Caco-2 (cell line): ENCODE results near the gene GGACT. TPM values are rescaled to one million over a fixed set of nuclear protein-coding genes. Genes with fewer than 3 reads are reported as not detected.

Experiments used
- BruUV-seq: library from RNA; stranded (reverse); fragments of 400-500 nt; replicated peaks from 2 replicates; lab custom pipeline; 2021; lab: Mats Ljungman, UMichigan
- CTCF ChIA-PET: fragments of 300-600 bp; sonication (Branson Sonifier 250); formaldehyde crosslinking; loops from one replicate; lab custom pipeline; 2022; ENCODE audit warnings: antibody characterized with exemption; lab: Charles Lee
- POLR2A ChIA-PET: fragments of 300-600 bp; sonication (Branson Sonifier 250); formaldehyde crosslinking; loops from one replicate; lab custom pipeline; 2022; ENCODE audit warnings: antibody characterized with exemption; lab: Charles Lee
- DNase-seq, 2 experiments: peaks; one replicate each; pipeline versions ENCODE4 v3.0.0 to v3.0.0-alpha.2; 2020 to 2022
- H3K27me3 ChIP-seq: replicated peaks from 2 replicates; pipeline ENCODE4 v1.6.0; 2011; ENCODE audit warnings: low read length; ENCODE audit not compliant: control insufficient read depth, insufficient read depth
- H3K36me3 ChIP-seq: 2 replicates; pipeline ENCODE4 v1.5.1; 2011; ENCODE audit warnings: low read length; ENCODE audit not compliant: control insufficient read depth, insufficient read depth
- H3K4me1 ChIP-seq: fragments of 250-450 bp; sonication (Bioruptor Pico); 2 replicates; pipeline ENCODE4 v1.5.1; 2020; ENCODE audit warnings: mild to moderate bottlenecking
- H3K4me3 ChIP-seq: 2 replicates; pipeline ENCODE4 v1.5.1; 2011; ENCODE audit warnings: low read depth, mild to moderate bottlenecking, control low read depth, low read length
- H3K9me3 ChIP-seq: fragments of 250-450 bp; sonication (Bioruptor Pico); 2 replicates; pipeline ENCODE4 v1.5.1; 2020; ENCODE audit warnings: mild to moderate bottlenecking, moderate library complexity
- H3K27ac Mint-ChIP-seq: one replicate; pipeline ENCODE4 v1.8.0; 2022; ENCODE audit warnings: mixed read lengths; ENCODE audit not compliant: unreplicated experiment
- H3K27me3 Mint-ChIP-seq: one replicate; pipeline ENCODE4 v1.8.0; 2022; ENCODE audit warnings: mixed read lengths; ENCODE audit not compliant: insufficient read depth, unreplicated experiment
- H3K36me3 Mint-ChIP-seq: one replicate; pipeline ENCODE4 v1.8.0; 2022; ENCODE audit warnings: mild to moderate bottlenecking, mixed read lengths; ENCODE audit not compliant: insufficient read depth, unreplicated experiment
- H3K4me1 Mint-ChIP-seq: one replicate; pipeline ENCODE4 v1.8.0; 2022; ENCODE audit warnings: low read depth, mixed read lengths; ENCODE audit not compliant: unreplicated experiment
- H3K4me3 Mint-ChIP-seq: one replicate; pipeline ENCODE4 v1.8.0; 2022; ENCODE audit warnings: mild to moderate bottlenecking, moderate library complexity, mixed read lengths; ENCODE audit not compliant: unreplicated experiment
- H3K9me3 Mint-ChIP-seq: one replicate; pipeline ENCODE4 v1.8.0; 2022; ENCODE audit warnings: mixed read lengths; ENCODE audit not compliant: unreplicated experiment
- CTCF ChIP-seq, 2 experiments: fragments of 200-600 bp in 1 of 2; IDR thresholded peaks; 1 replicate in 1 of 2; 2 replicates in 1 of 2; pipeline versions ENCODE4 v1.5.1 to v1.8.0; 2011 to 2022; ENCODE audit warnings: antibody characterized with exemption in 1 of 2, control low read depth in 1 of 2, inconsistent platforms in 1 of 2, low read depth in 1 of 2, low read length in 1 of 2, mild to moderate bottlenecking in 1 of 2, moderate library complexity in 1 of 2; ENCODE audit not compliant: insufficient read depth in 1 of 2, severe bottlenecking in 1 of 2, unreplicated experiment in 1 of 2
- intact Hi-C: fragments of 100-400 bp; cut with micrococcal nuclease; formaldehyde crosslinking; loops from one replicate; pipeline ENCODE4 v1.10.0; 2022; ENCODE audit not compliant: unreplicated experiment
- total RNA-seq: library from RNA; stranded (reverse); gene quantifications from 2 replicates; pipeline ENCODE4 v1.2.3, GENCODE V29; 2022

Gene GGACT
- total RNA-seq, 1 experiment from 2014 or later = 3.6 TPM

GRCh38 chr13:100484702-100485101, 103.9 kb downstream of the GGACT start:
- no peaks in the 10 kb centered on the region for H3K27me3 Mint-ChIP-seq
- no peak for TF ChIP-seq CTCF (IDR thresholded peaks at IDR 0.05; ENCODE audit: insufficient read depth in 1 of 2, low read depth in 1 of 2, low read length in 1 of 2, severe bottlenecking in 1 of 2, unreplicated experiment in 1 of 2)
- no peaks in the 10 kb centered on the region for H3K27me3 ChIP-seq
- no peak overlapping the region for H3K4me3 Mint-ChIP-seq
- ChIA-PET CTCF (interaction anchor here (0.9 kb wide), 1 partner anchor 30 kb away, joined by 3 read pairs; no protein-coding TSS in a partner anchor), POLR2A (no interaction called here)
- no peaks in the 10 kb centered on the region for H3K9me3 Mint-ChIP-seq
- no peaks in the 10 kb centered on the region for H3K9me3 ChIP-seq
- H3K36me3 Mint-ChIP-seq = no peaks in the 10 kb centered on the region
- H3K27ac Mint-ChIP-seq = no peak overlapping the region
- no peaks in the 10 kb centered on the region for H3K36me3 ChIP-seq
- H3K4me1 Mint-ChIP-seq = no peaks in the 10 kb centered on the region
- no peak overlapping the region for H3K4me3 ChIP-seq
- BruUV-seq = no TSS peak
- no peaks in the 10 kb centered on the region for H3K4me1 ChIP-seq
- no peak for DNase-seq
- intact Hi-C loops = no loop called here

- ChIA-PET CTCF (interaction anchor here (0.9 kb wide), 1 partner anchor 31 kb away, joined by 3 read pairs; no protein-coding TSS in a partner anchor), POLR2A (no interaction called here)
- no peaks in the 10 kb centered on the region for H3K9me3 Mint-ChIP-seq
- no peak overlapping the region for H3K4me3 Mint-ChIP-seq
- Histone ChIP-seq H3K4me3 (no peak overlapping the region), H3K36me3 (no peaks in the 10 kb centered on the region), H3K27me3 (no peaks in the 10 kb centered on the region), H3K4me1 (no peaks in the 10 kb centered on the region), H3K9me3 (no peaks in the 10 kb centered on the region)
- no peak for TF ChIP-seq CTCF (IDR thresholded peaks at IDR 0.05; ENCODE audit: insufficient read depth in 1 of 2, low read depth in 1 of 2, low read length in 1 of 2, severe bottlenecking in 1 of 2, unreplicated experiment in 1 of 2)
- intact Hi-C loops = no loop called here
- BruUV-seq = no TSS peak
- no peaks in the 10 kb centered on the region for H3K4me1 Mint-ChIP-seq
- no peaks in the 10 kb centered on the region for H3K36me3 Mint-ChIP-seq
- no peaks in the 10 kb centered on the region for H3K27me3 Mint-ChIP-seq
- DNase-seq = no peak
- H3K27ac Mint-ChIP-seq = no peak overlapping the region
Observed at GRCh38 chr13:100483841-100484381, 104.7 kb downstream of the GGACT start.

GRCh38 chr13:100483139-100483538, 105.5 kb downstream of the GGACT start:
- Mint-ChIP-seq H3K9me3 (no peaks in the 10 kb centered on the region), H3K36me3 (no peaks in the 10 kb centered on the region), H3K4me1 (no peaks in the 10 kb centered on the region), H3K4me3 (no peak overlapping the region), H3K27ac (no peak overlapping the region), H3K27me3 (no peaks in the 10 kb centered on the region)
- intact Hi-C loops = no loop called here
- Histone ChIP-seq H3K36me3 (no peaks in the 10 kb centered on the region), H3K4me3 (no peak overlapping the region), H3K27me3 (no peaks in the 10 kb centered on the region), H3K9me3 (no peaks in the 10 kb centered on the region), H3K4me1 (no peaks in the 10 kb centered on the region)
- no peak for DNase-seq
- no TSS peak for BruUV-seq
- ChIA-PET CTCF (no interaction called here), POLR2A (no interaction called here)
- no peak for TF ChIP-seq CTCF (IDR thresholded peaks at IDR 0.05; ENCODE audit: insufficient read depth in 1 of 2, low read depth in 1 of 2, low read length in 1 of 2, severe bottlenecking in 1 of 2, unreplicated experiment in 1 of 2)
